CD4-positive, alpha-beta T cell treated with Interleukin-15 for 4 hours (primary cell): ENCODE results near the gene LCN12.
A peak's percentile ranks its signal among the peaks of the same experiment; 100 is the strongest.

Experiments
- DNase-seq: peaks from one replicate; pipeline ENCODE4 v3.0.0-alpha.2; 2020; ENCODE audit warnings: low spot score

The LCN12 gene

GRCh38 chr9:136974817-136975535 is 22.9 kb downstream of the LCN12 start:
- DNase-seq = peak; percentile 26

- DNase-seq = peak; percentile 32
Measured at GRCh38 chr9:136975644-136976043, 23.6 kb downstream of the LCN12 start.

- DNase-seq = no peak
Measured at GRCh38 chr9:136977223-136977622, 25.1 kb downstream of the LCN12 start, which contains the start of gene PTGDS. TSS of gene PTGDS (plus strand) at chr9:136977504. CDS start at chr9:136977579, 75 bp downstream.

GRCh38 chr9:136977649-136978072 is 25.6 kb downstream of the LCN12 start:
- DNase-seq = no peak

- peak; percentile 49 for DNase-seq
Measured at GRCh38 chr9:136978073-136978864, 26.2 kb downstream of the LCN12 start.

- DNase-seq = no peak
Measured at GRCh38 chr9:136978865-136979544, 26.9 kb downstream of the LCN12 start.

- DNase-seq = no peak
Measured at GRCh38 chr9:136979769-136980587, 27.9 kb downstream of the LCN12 start.

GRCh38 chr9:136980669-136981478 is 28.8 kb downstream of the LCN12 start:
- DNase-seq = no peak

GRCh38 chr9:136981588-136982231 is 29.6 kb downstream of the LCN12 start:
- no peak for DNase-seq

- DNase-seq = no peak
Measured at GRCh38 chr9:136982232-136983051, 30.4 kb downstream of the LCN12 start, which contains the start of gene LCNL1. TSS of gene LCNL1 (plus strand) at chr9:136982993. CDS start at chr9:136983587, 594 bp downstream.

GRCh38 chr9:136983167-136983566 is 31.1 kb downstream of the LCN12 start:
- DNase-seq = no peak

- no peak for DNase-seq
Measured at GRCh38 chr9:136983656-136984314, 31.7 kb downstream of the LCN12 start.

- DNase-seq = no peak
Measured at GRCh38 chr9:136984464-136985026, 32.5 kb downstream of the LCN12 start.

- no peak for DNase-seq
Measured at GRCh38 chr9:136985027-136985602, 33.0 kb downstream of the LCN12 start.

GRCh38 chr9:136985853-136986252 is 33.8 kb downstream of the LCN12 start:
- DNase-seq = no peak

GRCh38 chr9:136988872-136989271 is 36.8 kb downstream of the LCN12 start:
- no peak for DNase-seq

GRCh38 chr9:136990242-136990911 is 38.3 kb downstream of the LCN12 start:
- DNase-seq = no peak
